HG03378 (cell line): ENCODE results near the gene CCDC85B.

Source experiments
- ATAC-seq: cut with Tn5 transposase; IDR thresholded peaks from one replicate; pipeline ENCODE4 v1.9.1; 2021; ENCODE audit warnings: mild to moderate bottlenecking, moderate library complexity; ENCODE audit not compliant: unreplicated experiment

The CCDC85B gene

DNA sequence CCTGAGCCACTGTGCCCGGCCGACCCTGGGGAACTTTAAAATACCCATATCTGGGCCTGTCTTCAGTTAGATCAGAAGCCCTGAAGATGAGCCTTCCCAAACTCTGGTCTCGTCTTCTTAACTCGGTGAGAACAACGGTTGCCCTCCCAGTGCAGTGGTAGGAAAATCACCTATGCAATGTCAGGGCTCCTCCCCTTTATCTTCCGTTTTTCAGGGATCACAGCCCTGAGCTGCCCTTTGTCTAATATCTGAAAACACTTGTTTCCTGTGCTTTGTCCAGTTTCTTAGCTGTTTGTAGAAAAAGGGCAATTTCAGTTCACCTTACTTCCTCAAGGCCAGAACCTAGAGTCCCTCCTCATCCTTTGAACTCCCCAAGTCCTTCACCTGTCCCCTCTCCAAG, 38.2 kb downstream of the CCDC85B start:
- no peak for ATAC-seq

DNA sequence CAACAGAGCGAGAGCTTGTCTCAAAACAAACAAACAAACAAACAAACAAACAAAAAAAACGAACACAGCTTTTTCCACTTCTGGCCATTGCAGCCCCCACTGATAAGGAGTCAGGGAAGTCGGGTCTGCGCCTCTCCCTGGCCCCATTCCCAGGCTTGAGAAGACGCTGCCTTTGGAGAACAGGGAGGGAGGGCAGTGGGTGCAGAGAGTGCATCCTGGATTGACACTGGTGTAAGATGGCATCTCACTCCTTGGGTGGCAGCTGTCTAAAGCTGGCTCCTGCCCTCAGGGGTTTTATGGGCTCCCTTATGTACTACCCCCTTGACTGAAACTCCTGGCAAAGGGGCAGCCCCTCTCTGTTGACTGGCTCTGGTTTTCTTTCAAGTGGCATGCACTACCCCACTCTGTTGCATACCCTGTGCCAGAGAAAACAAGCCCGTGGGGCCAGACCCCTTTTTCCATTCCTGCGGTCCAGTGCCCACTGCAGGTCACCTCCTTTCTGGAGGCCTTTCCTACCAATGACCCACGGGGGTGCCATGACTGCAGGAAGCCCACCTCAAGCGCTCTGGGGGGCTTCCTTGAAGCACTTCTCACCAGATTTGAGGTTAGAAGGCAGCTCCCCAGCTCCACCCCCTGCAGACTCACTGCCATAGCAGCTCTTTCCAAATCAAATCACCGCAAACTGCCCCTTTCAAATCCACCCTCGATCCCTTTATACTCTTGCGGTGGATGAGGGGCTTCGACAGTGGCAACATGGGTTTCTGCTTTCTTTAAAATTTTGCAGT, 41.5 kb downstream of the CCDC85B start:
- no peak for ATAC-seq

DNA sequence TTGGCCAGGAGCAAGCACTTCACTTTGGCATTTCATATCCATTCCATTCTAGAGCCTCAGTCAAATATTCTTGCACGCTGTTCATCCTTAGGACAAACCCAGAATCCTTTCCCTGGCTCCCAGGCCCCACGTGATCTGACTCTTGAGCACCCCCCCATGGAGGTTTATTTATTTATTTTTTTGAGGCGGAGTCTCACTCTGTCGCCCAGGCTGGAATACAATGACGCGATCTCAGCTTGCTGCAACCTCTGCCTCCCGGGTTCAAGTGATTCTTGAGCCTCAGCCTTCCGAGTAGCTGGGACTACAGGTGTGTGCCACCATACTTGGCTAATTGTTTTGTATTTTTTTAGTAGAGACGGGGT, 42.1 kb downstream of the CCDC85B start:
- no peak for ATAC-seq

DNA sequence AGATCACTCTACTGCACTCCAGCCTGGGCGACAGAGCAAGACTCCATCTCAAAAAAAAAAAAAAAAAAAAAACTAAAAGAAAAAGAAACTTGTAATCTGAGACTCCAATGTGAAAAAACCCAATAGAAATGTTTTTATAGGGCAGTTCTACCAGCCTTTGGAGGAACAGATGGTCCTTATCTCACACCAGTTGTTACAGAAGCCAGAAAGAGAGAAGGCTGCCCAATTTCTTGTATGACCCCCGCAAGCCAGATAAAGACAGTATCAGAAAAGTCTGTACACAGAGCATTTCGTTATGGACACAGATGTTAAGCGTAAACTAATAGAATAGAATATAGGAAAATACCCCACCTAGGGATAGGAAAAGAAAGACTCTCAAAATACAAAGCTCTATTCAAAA, 43.5 kb downstream of the CCDC85B start:
- no peak for ATAC-seq

DNA sequence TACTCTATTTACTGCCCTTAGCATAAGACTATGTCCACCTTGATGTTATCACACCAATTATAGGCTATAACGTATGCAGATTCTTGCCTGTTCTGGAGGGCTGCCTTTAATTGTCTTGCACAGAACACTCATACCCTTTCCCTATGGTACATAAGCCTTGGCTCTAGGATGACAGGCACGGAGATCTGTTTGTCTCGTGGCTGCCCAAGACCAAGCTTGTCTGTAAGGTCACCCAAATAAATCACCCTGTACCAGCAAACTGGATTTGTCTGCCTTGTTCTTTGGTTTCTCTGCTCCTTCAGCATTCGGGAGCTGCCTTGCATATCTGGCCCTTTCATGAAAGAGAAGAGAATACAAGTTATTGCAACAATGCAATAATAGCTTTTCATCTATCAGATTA, 47.3 kb downstream of the CCDC85B start:
- ATAC-seq: no peak
